GM12875 (cell line): ENCODE data around the gene NAT9.

ENCODE experiments used
- H3K4me3 ChIP-seq: one replicate; pipeline ENCODE4 v1.5.1; 2011; ENCODE audit warnings: low read depth, low read length, control low read depth
- CTCF ChIP-seq: IDR thresholded peaks from 2 replicates; pipeline ENCODE4 v1.5.1; 2011; ENCODE audit warnings: low read depth, mild to moderate bottlenecking, control low read depth, inconsistent platforms, low read length, moderate library complexity, borderline replicate concordance; ENCODE audit not compliant: insufficient read depth

NAT9 gene

GRCh38 chr17:74756891-74757290 lies 19.3 kb downstream of the NAT9 start:
- TF ChIP-seq CTCF, result no peak
- H3K4me3 ChIP-seq, result no peak overlapping the region

GRCh38 chr17:74755533-74755932 lies 20.6 kb downstream of the NAT9 start:
- no peak for TF ChIP-seq CTCF
- H3K4me3 ChIP-seq, result no peak overlapping the region

- TF ChIP-seq CTCF, result no peak
- no peak overlapping the region for H3K4me3 ChIP-seq
Measured at GRCh38 chr17:74754832-74755231, 21.3 kb downstream of the NAT9 start.

- no peak overlapping the region for H3K4me3 ChIP-seq
- TF ChIP-seq CTCF, result no peak
Measured at GRCh38 chr17:74752822-74753401, 23.2 kb downstream of the NAT9 start.

GRCh38 chr17:74752415-74752814 lies 23.7 kb downstream of the NAT9 start:
- no peak overlapping the region for H3K4me3 ChIP-seq
- TF ChIP-seq CTCF, result no peak

- TF ChIP-seq CTCF, result 0 out of 2 replicates have a peak, but pooled peaks have one; percentile 2
- peak overlapping the region; percentile 82 for H3K4me3 ChIP-seq
Measured at GRCh38 chr17:74750327-74751069, 25.6 kb downstream of the NAT9 start.

GRCh38 chr17:74750039-74750326 lies 26.2 kb downstream of the NAT9 start:
- H3K4me3 ChIP-seq, result peak overlapping the region; percentile 82
- no peak for TF ChIP-seq CTCF
